ENCODE measurements around the gene PCDHB3.

GRCh38 chr5:141135030-141135717, 34.9 kb downstream of the PCDHB3 start, which contains the start of gene PCDHB5:
- TF ChIP-seq CTCF (optimal IDR thresholded peaks at IDR 0.05 in 1 of 3, IDR thresholded peaks at IDR 0.05 in 1 of 3, conservative IDR thresholded peaks at IDR 0.05 in 1 of 3; ENCODE audit: extremely low read depth in 1 of 3, insufficient read depth in 2 of 3, low read length in 3 of 3) (peak in 1 of 3 experiments; percentile 20), EZH2 (IDR thresholded peaks at IDR 0.05; ENCODE audit: low read length) (no peak)
